NCI-H187 (cell line): ENCODE results near the gene CD200R1.
"Not testable (repeated sequence)": the region's sequence is repeated elsewhere in the genome, so short reads cannot be mapped to it uniquely, and the experiment has no call there.

ENCODE experiments used
- DNase-seq, 2 experiments: peaks; one replicate each; lab custom pipeline; 2025; lab: John Stamatoyannopoulos, UW

The CD200R1 gene

GRCh38 chr3:112973325-112974177, 1.4 kb downstream of the CD200R1 start:
- DNase-seq: no peak

- DNase-seq: no peak
These were observed 2.7 kb downstream of the CD200R1 start for GRCh38 chr3:112972158-112972557.

GRCh38 chr3:112967828-112968227, 7.1 kb downstream of the CD200R1 start:
- no peak for DNase-seq

- DNase-seq: no peak
These were observed 7.5 kb downstream of the CD200R1 start for GRCh38 chr3:112967425-112967824.

GRCh38 chr3:112966633-112967032, 8.3 kb downstream of the CD200R1 start:
- no peak for DNase-seq

- no peak for DNase-seq
These were observed 9.2 kb downstream of the CD200R1 start for GRCh38 chr3:112965656-112966055.

- DNase-seq: no peak
These were observed 11.2 kb downstream of the CD200R1 start for GRCh38 chr3:112963683-112964082.

GRCh38 chr3:112958811-112959560, 15.9 kb downstream of the CD200R1 start:
- no peak for DNase-seq

GRCh38 chr3:112956351-112956750, 18.6 kb downstream of the CD200R1 start:
- no peak for DNase-seq

GRCh38 chr3:112948346-112948838, 26.5 kb downstream of the CD200R1 start:
- DNase-seq: no peak

GRCh38 chr3:112931736-112932521, 43.0 kb downstream of the CD200R1 start:
- no peak for DNase-seq

- DNase-seq: no peak
These were observed 44.1 kb downstream of the CD200R1 start for GRCh38 chr3:112930771-112931170.

- DNase-seq: no peak
These were observed 48.9 kb downstream of the CD200R1 start for GRCh38 chr3:112925969-112926368.

GRCh38 chr3:112925560-112925959, 49.3 kb downstream of the CD200R1 start:
- DNase-seq: no peak

GRCh38 chr3:112919541-112919940, 55.4 kb downstream of the CD200R1 start:
- not testable (repeated sequence) for DNase-seq

- no peak for DNase-seq
These were observed 66.7 kb downstream of the CD200R1 start for GRCh38 chr3:112908252-112908651.

- no peak for DNase-seq
These were observed 70.1 kb downstream of the CD200R1 start for GRCh38 chr3:112904786-112905185.

- no peak for DNase-seq
These were observed 74.8 kb downstream of the CD200R1 start for GRCh38 chr3:112900113-112900512.

- DNase-seq: no peak
These were observed 77.1 kb downstream of the CD200R1 start for GRCh38 chr3:112897791-112898190.

- no peak for DNase-seq
These were observed 80.6 kb downstream of the CD200R1 start for GRCh38 chr3:112894258-112894657.

- no peak for DNase-seq
These were observed 85.5 kb downstream of the CD200R1 start for GRCh38 chr3:112889357-112889756.

GRCh38 chr3:112888381-112889085, 86.4 kb downstream of the CD200R1 start:
- DNase-seq: no peak
